GM19372 (cell line): ENCODE measurements around the gene MAP3K13.
"Not testable (repeated sequence)": the region's sequence is repeated elsewhere in the genome, so short reads cannot be mapped to it uniquely, and the experiment has no call there.

Experiments
- ATAC-seq: cut with Tn5 transposase; IDR thresholded peaks from one replicate; pipeline ENCODE4 v1.9.1; 2021; ENCODE audit warnings: mild to moderate bottlenecking, low read depth, moderate library complexity; ENCODE audit not compliant: unreplicated experiment

The MAP3K13 gene

GRCh38 chr3:185439745-185440466, 77.0 kb downstream of the MAP3K13 start:
- no peak for ATAC-seq

DNA sequence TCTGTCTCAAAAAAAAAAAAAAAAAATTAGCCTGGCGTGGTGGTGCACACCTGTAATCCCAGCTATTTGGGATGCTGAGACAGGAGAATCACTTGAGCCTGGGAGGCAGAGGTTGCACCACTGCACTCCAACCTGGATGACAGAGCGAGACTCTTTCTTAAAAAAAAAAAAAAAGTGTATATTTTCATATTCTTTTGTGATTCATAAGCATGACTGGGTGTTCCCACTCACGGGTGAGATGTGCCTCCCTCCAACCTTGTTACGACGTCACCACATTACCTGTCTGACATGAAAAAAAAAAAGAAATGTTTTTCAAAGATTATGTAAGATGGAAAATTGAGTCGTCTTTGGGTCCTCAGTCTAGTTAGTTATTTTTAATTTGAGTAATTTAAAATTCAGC, 79.1 kb downstream of the MAP3K13 start:
- no peak for ATAC-seq

DNA sequence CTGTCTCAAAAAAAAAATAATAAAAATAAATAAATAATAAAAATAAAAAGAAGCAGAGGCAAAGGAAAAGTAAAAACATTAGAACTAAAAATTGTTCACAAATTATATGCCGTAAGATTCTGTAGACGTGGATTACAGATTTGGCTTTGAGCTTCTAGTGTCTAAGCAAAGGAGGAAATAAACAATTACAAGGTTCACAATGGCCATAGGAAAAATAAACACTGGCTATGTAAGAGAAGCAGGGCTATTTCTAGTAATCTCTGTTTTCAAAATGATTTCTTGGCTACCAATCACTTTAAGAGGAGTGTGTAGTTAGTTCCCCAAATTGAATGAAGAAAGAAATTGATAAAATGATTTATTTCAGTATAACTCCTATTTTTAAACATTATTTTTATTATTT, 81.4 kb downstream of the MAP3K13 start:
- no peak for ATAC-seq

- ATAC-seq = no peak
Measured at GRCh38 chr3:185448107-185448506, 85.2 kb downstream of the MAP3K13 start.

DNA sequence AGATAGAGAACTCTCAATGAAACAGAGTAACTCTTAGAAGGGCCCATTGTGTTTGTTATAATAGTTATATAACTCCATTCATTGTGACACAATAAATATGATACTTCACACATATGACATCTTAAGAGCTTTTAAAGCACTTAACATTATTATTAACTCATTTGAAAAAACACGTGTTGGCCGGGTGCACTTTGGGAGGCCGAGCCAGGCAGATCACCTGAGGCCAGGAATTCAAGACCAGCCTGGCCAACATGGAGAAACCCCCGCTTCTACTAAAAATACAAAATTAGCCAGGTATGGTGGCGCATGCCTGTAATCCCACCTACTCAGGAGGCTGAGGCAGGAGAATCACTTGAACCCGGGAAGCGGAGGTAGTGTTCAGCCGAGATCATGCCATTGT, 88.5 kb downstream of the MAP3K13 start:
- not testable (repeated sequence) for ATAC-seq

GRCh38 chr3:185457376-185457775, 94.4 kb downstream of the MAP3K13 start:
- ATAC-seq = no peak

GRCh38 chr3:185460309-185460708, 97.4 kb downstream of the MAP3K13 start:
- no peak for ATAC-seq

- ATAC-seq = no peak
Measured at GRCh38 chr3:185460719-185461350, 97.9 kb downstream of the MAP3K13 start.

DNA sequence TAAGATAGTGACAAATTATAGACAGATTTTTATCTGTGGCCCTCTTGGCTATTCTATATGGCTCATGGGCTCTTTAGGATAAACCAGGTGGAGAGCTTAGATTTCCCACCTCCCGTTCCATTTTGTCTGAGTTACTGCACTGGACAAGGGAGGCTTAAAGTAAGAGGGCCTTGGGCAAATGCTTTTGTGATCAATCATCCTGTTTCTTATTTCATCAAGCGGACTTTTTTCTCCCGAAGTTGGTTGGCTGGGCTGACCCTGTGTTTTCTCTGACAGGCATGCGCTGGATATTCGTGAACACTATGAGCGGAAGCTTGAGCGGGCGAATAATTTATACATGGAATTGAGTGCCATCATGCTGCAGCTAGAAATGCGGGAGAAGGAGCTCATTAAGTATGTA, 102.5 kb downstream of the MAP3K13 start:
- ATAC-seq = no peak

GRCh38 chr3:185466123-185466522, 103.2 kb downstream of the MAP3K13 start:
- not testable (repeated sequence) for ATAC-seq

DNA sequence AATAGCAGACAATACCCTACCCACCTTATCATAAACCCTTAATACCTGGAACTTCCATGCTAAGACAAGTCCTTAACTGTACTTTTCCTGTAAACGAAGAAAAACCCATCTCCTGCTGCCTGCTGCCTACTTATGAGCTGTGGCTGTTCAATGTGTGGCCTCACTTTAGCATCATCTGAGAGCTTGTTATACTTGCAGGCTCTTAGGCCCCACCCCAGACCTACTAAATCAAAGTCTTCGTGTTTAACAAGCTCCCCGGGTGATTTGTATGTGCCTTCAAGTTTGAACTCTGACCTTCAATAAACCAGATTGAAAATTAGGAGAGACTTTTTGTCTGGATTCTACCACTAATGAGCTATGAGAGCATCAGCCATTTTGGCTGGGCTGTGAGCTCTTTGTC, 106.6 kb downstream of the MAP3K13 start:
- ATAC-seq = no peak

GRCh38 chr3:185470323-185470722, 107.4 kb downstream of the MAP3K13 start:
- no peak for ATAC-seq

GRCh38 chr3:185473290-185473815, 110.4 kb downstream of the MAP3K13 start:
- no peak for ATAC-seq

- ATAC-seq = not testable (repeated sequence)
Measured at GRCh38 chr3:185474922-185475321, 112.0 kb downstream of the MAP3K13 start.

- no peak for ATAC-seq
Measured at GRCh38 chr3:185477316-185477715, 114.4 kb downstream of the MAP3K13 start.

GRCh38 chr3:185479373-185479945, 116.5 kb downstream of the MAP3K13 start:
- no peak for ATAC-seq

GRCh38 chr3:185484296-185484695, 121.4 kb downstream of the MAP3K13 start:
- no peak for ATAC-seq

GRCh38 chr3:185486394-185486793, 123.5 kb downstream of the MAP3K13 start:
- ATAC-seq = no peak

DNA sequence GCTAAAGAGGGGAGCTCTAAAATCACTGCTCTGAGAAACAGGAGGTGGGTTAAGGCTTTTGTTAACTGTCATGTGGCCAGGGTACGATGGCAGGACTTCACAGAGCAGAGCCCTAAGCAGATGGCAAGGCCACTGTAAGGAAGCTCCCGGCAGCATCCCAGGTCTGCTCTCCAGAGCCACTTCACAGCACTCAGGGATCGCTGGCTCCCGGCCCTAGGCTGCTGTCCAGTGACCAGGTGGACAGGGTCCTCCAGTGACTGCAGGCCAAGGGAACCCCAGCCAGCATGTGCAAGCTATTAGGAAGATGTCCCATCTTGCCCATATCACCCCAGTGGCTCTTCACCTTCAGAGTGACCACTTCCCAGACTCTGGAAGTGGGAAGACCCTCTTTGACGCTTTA, 125.5 kb downstream of the MAP3K13 start:
- no peak for ATAC-seq

- no peak for ATAC-seq
Measured at GRCh38 chr3:185489462-185489861, 126.5 kb downstream of the MAP3K13 start.

DNA sequence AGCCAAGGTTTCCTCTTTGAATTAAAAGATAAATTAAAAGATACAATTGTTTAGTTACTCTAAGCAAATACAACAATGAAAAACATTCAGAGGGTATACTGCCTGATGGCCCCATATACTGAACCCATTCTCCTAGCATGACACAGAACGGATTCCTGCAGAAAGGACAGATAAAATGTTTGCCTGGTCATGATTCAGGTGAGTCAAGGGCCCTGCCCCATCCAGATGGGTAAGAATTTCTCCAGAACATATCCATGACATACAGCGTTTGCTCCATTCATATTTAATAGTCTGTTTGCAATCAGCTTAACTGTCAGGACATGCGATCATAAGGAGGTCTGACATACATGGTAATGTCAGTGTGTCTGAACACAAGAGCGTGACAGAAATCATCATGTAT, 127.3 kb downstream of the MAP3K13 start:
- no peak for ATAC-seq
